Hindlimb muscle (tissue), 1 donor: Measurements from ENCODE around the gene NCOA6. TPM values are rescaled to one million over a fixed set of nuclear protein-coding genes. Genes with fewer than 3 reads are reported as not detected.
"Not testable (repeated sequence)": the region's sequence is repeated elsewhere in the genome, so short reads cannot be mapped to it uniquely, and the experiment has no call there.

Experiments used
- DNase-seq: peaks from one replicate; pipeline ENCODE4 v3.0.0-alpha.2; 2013
- polyA plus RNA-seq: library from polyadenylated mRNA; unstranded; fragments of 120-200 nt; gene quantifications from one replicate; pipeline ENCODE4 v1.2.1, GENCODE V29; 2013; ENCODE audit not compliant: insufficient read length

NCOA6 gene
- polyA plus RNA-seq, 1 donor = 24.9 TPM

- no peak for DNase-seq
These were observed 51.7 kb downstream of the NCOA6 start for GRCh38 chr20:34773726-34774125.

- DNase-seq = no peak
These were observed 53.0 kb downstream of the NCOA6 start for GRCh38 chr20:34772437-34772836.

- DNase-seq = no peak
These were observed 53.8 kb downstream of the NCOA6 start for GRCh38 chr20:34771680-34772081.

GRCh38 chr20:34768096-34768495, 57.4 kb downstream of the NCOA6 start:
- no peak for DNase-seq

- no peak for DNase-seq
These were observed 63.4 kb downstream of the NCOA6 start for GRCh38 chr20:34762031-34762555.

GRCh38 chr20:34755367-34755766, 70.1 kb downstream of the NCOA6 start:
- DNase-seq = no peak

- DNase-seq = no peak
These were observed 70.8 kb downstream of the NCOA6 start for GRCh38 chr20:34754611-34755010.

- no peak for DNase-seq
These were observed 71.6 kb downstream of the NCOA6 start for GRCh38 chr20:34753706-34754461.

GRCh38 chr20:34751453-34751852, 74.0 kb downstream of the NCOA6 start:
- DNase-seq = no peak

GRCh38 chr20:34750484-34750883, 75.0 kb downstream of the NCOA6 start:
- DNase-seq = no peak

- DNase-seq = no peak
These were observed 76.7 kb downstream of the NCOA6 start for GRCh38 chr20:34748709-34749108.

GRCh38 chr20:34747479-34747878, 78.0 kb downstream of the NCOA6 start:
- DNase-seq = no peak

- DNase-seq = no peak
These were observed 78.8 kb downstream of the NCOA6 start for GRCh38 chr20:34746674-34747073.

GRCh38 chr20:34744847-34745246, 80.6 kb downstream of the NCOA6 start:
- no peak for DNase-seq

GRCh38 chr20:34744340-34744739, 81.1 kb downstream of the NCOA6 start:
- no peak for DNase-seq

- no peak for DNase-seq
These were observed 82.4 kb downstream of the NCOA6 start for GRCh38 chr20:34743039-34743438.

GRCh38 chr20:34736106-34736735, 89.2 kb downstream of the NCOA6 start:
- no peak for DNase-seq

- no peak for DNase-seq
These were observed 92.9 kb downstream of the NCOA6 start for GRCh38 chr20:34732523-34732922.

GRCh38 chr20:34729416-34729815, 96.0 kb downstream of the NCOA6 start:
- DNase-seq = no peak

GRCh38 chr20:34724172-34724571, 101.3 kb downstream of the NCOA6 start:
- DNase-seq = no peak

GRCh38 chr20:34722560-34722959, 102.9 kb downstream of the NCOA6 start:
- DNase-seq = not testable (repeated sequence)

GRCh38 chr20:34720266-34720665, 105.2 kb downstream of the NCOA6 start:
- DNase-seq = no peak

GRCh38 chr20:34719242-34720017, 106.0 kb downstream of the NCOA6 start:
- not testable (repeated sequence) for DNase-seq
